Rectal smooth muscle tissue (tissue), 1 donor: ENCODE results near the gene WNK2.

ENCODE experiments used
- H3K27ac ChIP-seq: one replicate; pipeline ENCODE4 v1.7.0; 2013; ENCODE audit warnings: low read depth, low read length, inconsistent platforms
- H3K27me3 ChIP-seq: one replicate; pipeline ENCODE4 v1.7.0; 2013; ENCODE audit warnings: low read length; ENCODE audit not compliant: control insufficient read depth, insufficient read depth
- H3K36me3 ChIP-seq: one replicate; pipeline ENCODE4 v1.7.0; 2013; ENCODE audit warnings: low read length; ENCODE audit not compliant: control insufficient read depth, insufficient read depth
- H3K4me1 ChIP-seq: one replicate; pipeline ENCODE4 v1.7.0; 2013; ENCODE audit warnings: low read length; ENCODE audit not compliant: control insufficient read depth, insufficient read depth
- H3K4me3 ChIP-seq: one replicate; pipeline ENCODE4 v1.7.0; 2013; ENCODE audit warnings: low read length
- H3K9ac ChIP-seq: one replicate; pipeline ENCODE4 v1.7.0; 2013; ENCODE audit warnings: low read length

The WNK2 gene

DNA sequence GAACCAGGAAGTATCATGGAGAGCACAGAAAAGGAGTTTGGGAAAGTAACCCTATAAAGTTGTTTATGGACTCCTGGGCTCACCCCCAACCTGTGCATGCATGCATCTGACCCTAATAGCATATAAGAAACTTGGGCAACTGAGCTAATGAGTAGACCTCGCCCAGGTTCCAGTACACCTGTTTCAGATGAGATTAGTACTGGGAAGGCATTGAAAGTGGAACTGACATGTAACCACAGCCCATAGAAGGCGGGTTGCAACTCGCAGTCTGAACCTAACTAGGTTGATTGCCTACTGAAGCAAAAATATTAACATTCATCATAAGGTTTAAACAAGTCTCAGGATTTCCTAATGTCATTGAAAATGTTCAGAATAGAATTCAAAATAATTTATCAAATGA is 87.0 kb downstream of the WNK2 start:
- H3K36me3 ChIP-seq, result no peaks in the 10 kb centered on the region
- no peaks in the 10 kb centered on the region for H3K27me3 ChIP-seq
- no peak overlapping the region for H3K4me3 ChIP-seq
- H3K27ac ChIP-seq, result no peak overlapping the region
- H3K9ac ChIP-seq, result no peak overlapping the region
- no peaks in the 10 kb centered on the region for H3K4me1 ChIP-seq

DNA sequence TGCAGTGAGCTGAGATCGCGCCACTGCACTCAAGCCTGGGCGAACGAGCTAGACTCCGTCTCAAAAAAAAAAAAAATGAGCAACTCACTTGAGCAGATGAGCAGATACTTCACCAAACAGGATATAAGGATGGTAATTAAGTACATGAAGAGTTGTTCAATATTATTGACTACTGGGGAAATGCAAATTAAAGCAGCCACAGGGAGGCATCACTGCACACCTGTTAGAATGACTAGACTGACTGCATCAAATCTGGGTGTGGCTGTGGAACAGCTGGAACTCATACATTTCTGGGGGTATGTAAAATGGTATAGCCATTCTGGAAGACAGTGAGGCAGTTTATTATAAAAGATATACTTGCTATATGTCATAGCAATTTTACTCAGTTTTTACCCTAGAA is 93.0 kb downstream of the WNK2 start:
- Histone ChIP-seq H3K36me3 (no peaks in the 10 kb centered on the region), H3K27me3 (no peaks in the 10 kb centered on the region), H3K4me1 (no peaks in the 10 kb centered on the region), H3K27ac (no peak overlapping the region), H3K9ac (no peak overlapping the region), H3K4me3 (no peak overlapping the region)

DNA sequence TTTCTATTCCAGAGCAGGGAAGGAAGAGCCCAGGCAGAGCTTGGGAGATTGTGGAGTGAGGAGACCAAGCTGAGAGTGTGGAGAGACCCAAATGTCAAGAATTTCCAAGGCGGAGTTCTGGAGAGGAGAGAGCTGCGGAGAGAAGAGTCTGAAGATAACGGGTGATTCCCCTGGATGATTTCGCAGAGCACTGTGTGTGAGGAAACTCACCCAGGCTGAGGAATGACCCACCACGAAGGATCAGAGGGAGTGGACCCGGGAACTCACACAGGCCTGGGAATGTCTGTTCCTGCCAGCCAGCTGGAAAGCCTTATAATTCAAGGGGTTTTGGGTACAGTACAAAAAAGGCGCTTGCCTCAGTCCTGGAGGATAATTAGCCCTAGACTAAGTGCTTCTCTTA is 94.2 kb downstream of the WNK2 start:
- no peaks in the 10 kb centered on the region for H3K27me3 ChIP-seq
- no peak overlapping the region for H3K4me3 ChIP-seq
- H3K4me1 ChIP-seq, result no peaks in the 10 kb centered on the region
- H3K9ac ChIP-seq, result no peak overlapping the region
- H3K36me3 ChIP-seq, result no peaks in the 10 kb centered on the region
- no peak overlapping the region for H3K27ac ChIP-seq

DNA sequence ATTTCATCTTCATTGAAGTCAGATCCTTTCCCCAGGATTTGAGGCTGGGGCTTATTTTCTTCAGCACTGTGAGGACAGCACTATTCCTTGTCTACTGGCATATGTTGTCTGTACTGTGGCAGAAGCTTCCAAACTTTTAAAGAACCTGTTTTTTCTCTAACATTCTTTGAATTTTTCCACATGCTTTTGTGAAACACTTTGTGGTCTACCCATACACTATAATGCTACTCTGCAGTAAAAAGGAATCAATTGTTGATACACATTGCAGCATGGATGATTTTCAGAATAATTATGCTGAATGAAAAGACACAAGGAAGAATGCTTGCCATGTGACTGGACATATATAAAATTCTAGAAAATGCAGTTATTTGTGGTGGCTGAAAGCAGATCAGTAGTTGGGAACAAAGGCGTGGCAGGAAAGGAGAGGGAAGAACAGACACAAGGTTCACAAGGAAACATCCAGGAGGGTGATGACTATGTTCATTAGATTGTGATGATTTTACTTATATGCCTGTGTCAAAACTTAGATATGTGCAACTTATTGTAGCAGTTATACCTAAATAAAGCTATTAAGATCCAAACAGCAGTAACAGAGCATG is 96.8 kb downstream of the WNK2 start:
- no peaks in the 10 kb centered on the region for H3K27me3 ChIP-seq
- H3K4me3 ChIP-seq, result no peak overlapping the region
- H3K4me1 ChIP-seq, result no peaks in the 10 kb centered on the region
- H3K27ac ChIP-seq, result no peak overlapping the region
- H3K36me3 ChIP-seq, result no peaks in the 10 kb centered on the region
- no peak overlapping the region for H3K9ac ChIP-seq

DNA sequence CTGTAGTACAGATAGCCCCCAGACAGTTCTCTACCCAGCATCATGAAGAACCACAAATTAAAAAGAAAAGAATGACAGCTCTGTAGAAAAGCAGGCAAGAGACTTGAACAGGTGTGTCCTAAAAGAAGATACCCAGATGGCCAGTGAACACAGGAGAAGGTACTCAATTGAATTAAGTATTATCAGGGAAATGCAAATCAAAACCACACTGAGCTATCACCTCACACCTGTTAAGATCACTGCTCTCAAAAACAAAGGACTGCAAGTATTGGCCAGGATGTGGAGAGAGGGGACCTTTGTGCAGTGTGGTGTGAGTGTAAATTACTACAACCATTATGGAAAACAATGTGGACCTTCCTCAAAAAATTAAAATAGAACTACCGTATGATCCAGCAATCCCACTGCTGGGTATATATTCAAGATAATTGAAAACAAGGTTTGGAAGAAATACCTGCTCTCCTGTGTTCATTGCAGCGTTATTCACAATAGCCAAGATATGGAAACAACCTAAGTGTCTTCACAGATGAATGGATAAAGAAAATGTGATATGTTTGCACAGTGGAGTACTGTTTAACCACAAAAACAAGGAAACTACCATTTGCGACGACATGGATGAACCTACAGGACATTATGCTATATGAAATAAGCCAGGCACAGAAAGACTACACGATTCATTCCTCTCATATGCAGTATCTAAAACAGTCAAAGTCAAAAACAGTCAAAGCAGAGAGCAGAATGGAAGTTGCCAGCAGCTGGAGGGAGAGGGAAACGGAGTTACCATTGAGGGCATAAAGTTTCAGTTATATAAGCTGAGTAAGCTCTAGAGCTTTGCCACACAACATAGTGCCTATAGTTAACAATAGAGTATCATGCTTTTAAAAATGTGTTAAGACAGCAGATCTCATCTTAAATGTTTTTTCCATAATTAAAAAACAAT is 102.6 kb downstream of the WNK2 start:
- no peaks in the 10 kb centered on the region for H3K36me3 ChIP-seq
- no peak overlapping the region for H3K9ac ChIP-seq
- H3K27me3 ChIP-seq, result no peaks in the 10 kb centered on the region
- no peaks in the 10 kb centered on the region for H3K4me1 ChIP-seq
- H3K27ac ChIP-seq, result no peak overlapping the region
- no peak overlapping the region for H3K4me3 ChIP-seq

GRCh38 chr9:93287189-93287552 is 103.2 kb downstream of the WNK2 start:
- Histone ChIP-seq H3K4me1 (no peaks in the 10 kb centered on the region), H3K9ac (no peak overlapping the region), H3K36me3 (no peaks in the 10 kb centered on the region), H3K27ac (no peak overlapping the region), H3K4me3 (no peak overlapping the region), H3K27me3 (no peaks in the 10 kb centered on the region)

GRCh38 chr9:93287593-93287992 is 103.7 kb downstream of the WNK2 start:
- Histone ChIP-seq H3K27ac (no peak overlapping the region), H3K4me3 (no peak overlapping the region), H3K27me3 (no peaks in the 10 kb centered on the region), H3K9ac (no peak overlapping the region), H3K4me1 (no peaks in the 10 kb centered on the region), H3K36me3 (no peaks in the 10 kb centered on the region)

DNA sequence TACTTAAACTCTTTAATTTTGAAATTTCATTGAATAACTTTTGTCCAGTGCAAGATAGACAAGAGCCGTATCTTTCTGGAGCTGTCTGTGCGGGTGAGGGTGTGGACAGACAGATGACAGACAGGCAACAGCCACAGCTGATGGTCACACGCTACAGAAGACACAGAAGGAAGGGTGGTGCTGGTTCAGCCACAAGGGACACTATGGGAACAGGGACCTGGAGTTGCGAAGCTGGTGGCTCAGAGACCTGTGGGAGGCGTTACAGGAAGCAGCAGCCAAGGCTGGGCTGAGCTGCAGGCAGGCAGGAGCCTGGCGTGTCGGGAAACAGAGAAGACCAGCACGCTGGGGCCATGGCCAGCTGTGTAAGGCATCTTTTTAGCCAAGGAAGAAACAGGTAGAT is 104.4 kb downstream of the WNK2 start:
- Histone ChIP-seq H3K4me3 (no peak overlapping the region), H3K36me3 (peaks cover 3% of the 10 kb centered on the region), H3K27me3 (no peaks in the 10 kb centered on the region), H3K4me1 (no peaks in the 10 kb centered on the region), H3K9ac (no peak overlapping the region), H3K27ac (no peak overlapping the region)

GRCh38 chr9:93288891-93289883 is 105.2 kb downstream of the WNK2 start:
- Histone ChIP-seq H3K9ac (no peak overlapping the region), H3K36me3 (peaks cover 6% of the 10 kb centered on the region), H3K27ac (no peak overlapping the region), H3K4me3 (no peak overlapping the region), H3K4me1 (no peaks in the 10 kb centered on the region), H3K27me3 (no peaks in the 10 kb centered on the region)

DNA sequence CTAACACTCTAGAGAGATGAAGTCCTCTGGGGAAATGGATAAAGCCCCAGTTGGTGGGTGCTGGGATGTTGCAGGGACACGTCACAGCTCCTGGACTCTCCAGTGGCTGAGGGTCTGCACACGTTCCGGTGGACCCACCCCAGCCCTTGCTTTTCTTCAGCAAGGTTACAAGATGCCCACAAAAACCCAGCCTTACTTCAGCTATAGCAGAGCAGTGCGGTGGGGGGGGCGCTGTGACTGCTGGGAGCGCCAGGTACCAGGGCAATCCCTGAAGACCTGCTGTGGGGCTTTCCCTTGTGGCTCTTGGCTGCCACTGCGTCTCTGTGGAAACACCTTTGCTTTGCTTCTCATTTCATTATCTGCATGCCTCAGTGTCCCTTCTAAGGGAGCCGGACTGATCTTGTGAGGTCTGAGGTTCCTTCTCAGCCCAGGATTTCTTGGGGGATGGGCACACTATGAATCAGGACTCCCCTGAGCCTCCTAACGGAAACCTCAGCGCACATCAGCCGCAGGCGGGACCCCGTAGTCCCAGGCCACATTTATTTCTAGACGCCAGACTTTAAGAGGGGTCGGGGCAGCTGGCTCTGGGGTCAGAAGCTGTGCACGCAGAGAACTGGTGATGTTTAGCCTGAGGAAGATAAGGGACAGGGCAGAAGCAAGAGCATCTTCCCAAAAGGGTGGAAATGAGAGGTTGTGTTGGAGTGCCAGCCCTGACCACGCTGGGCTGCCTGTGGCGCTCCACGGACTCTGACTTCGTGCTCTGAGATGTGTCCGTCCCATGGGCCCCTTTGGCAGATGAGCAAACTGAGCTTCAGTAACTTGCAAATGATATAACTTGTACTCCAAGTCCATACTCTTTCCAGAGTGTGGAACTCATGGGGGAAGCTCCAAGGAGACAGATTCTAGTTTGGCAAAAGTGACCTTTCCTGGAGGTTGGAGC is 106.8 kb downstream of the WNK2 start:
- Histone ChIP-seq H3K9ac (no peak overlapping the region), H3K27me3 (no peaks in the 10 kb centered on the region), H3K27ac (no peak overlapping the region), H3K4me3 (no peak overlapping the region), H3K4me1 (no peaks in the 10 kb centered on the region), H3K36me3 (peaks cover 6% of the 10 kb centered on the region)

DNA sequence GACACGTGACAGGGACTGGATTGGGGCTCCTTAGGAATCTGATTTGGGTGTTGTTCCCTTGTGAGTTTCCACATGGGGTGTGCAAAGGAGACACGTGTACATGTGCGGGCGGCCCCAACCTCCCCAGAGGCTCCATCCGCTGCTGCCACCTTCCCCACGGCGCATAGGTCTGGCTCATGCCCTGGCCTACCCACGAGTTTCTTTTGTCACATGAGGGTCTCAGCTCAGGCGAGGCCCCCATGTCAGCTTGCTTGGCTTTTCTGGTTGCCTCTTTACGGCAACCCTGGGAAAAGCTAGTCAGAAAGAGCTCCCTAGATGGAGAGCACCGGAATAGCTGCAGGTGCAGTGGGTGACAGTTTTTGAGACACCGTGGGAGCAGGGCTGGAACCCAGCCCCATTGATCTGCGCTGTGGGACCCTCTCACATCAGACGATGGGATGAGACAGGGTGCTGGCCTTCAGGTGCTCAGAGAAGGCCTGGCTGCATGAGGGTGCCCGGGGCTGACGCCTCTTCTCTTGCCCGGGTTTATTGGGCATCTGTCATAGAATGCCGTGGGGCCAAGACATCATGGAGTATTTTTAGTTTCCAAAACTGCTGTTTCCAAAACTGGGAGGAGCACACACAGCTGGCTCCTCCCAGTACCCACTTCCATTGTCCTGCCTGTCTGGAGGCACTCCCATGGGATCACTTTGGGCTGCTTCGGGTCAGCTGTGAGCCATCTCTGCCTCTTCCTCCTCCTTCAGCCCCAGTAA is 107.8 kb downstream of the WNK2 start:
- peaks cover 6% of the 10 kb centered on the region for H3K36me3 ChIP-seq
- H3K4me1 ChIP-seq, result no peaks in the 10 kb centered on the region
- H3K9ac ChIP-seq, result no peak overlapping the region
- H3K27ac ChIP-seq, result no peak overlapping the region
- H3K4me3 ChIP-seq, result no peak overlapping the region
- H3K27me3 ChIP-seq, result no peaks in the 10 kb centered on the region
